Activated CD4-positive, alpha-beta memory T cell treated with anti-CD3 and anti-CD28 coated beads, Interleukin-2, amount 10 ng/mL, durations not matched to agents 7 days and 5 days (primary cell): ENCODE data around the gene MAN2A1. TPM values are rescaled to one million over a fixed set of nuclear protein-coding genes. Genes with fewer than 3 reads are reported as not detected.

ENCODE experiments used
- CTCF ChIA-PET: fragments of 350-600 bp; sonication (Branson Sonifier 250); formaldehyde crosslinking; loops from one replicate; lab custom pipeline; 2021; ENCODE audit warnings: antibody characterized with exemption, inconsistent platforms; lab: Charles Lee
- POLR2A ChIA-PET: fragments of 350-600 bp; sonication (Branson Sonifier 250); formaldehyde crosslinking; loops from one replicate; lab custom pipeline; 2021; ENCODE audit warnings: antibody characterized with exemption; lab: Charles Lee
- DNase-seq: peaks from one replicate; pipeline ENCODE4 v3.0.0-alpha.2; 2020
- H3K27ac Mint-ChIP-seq: one replicate; pipeline ENCODE4 v1.8.0; 2021; ENCODE audit warnings: mild to moderate bottlenecking, mixed read lengths
- H3K27me3 Mint-ChIP-seq: one replicate; pipeline ENCODE4 v1.8.0; 2021; ENCODE audit warnings: mixed read lengths
- H3K36me3 Mint-ChIP-seq: one replicate; pipeline ENCODE4 v1.8.0; 2021; ENCODE audit warnings: low read depth, mixed read lengths
- H3K4me1 Mint-ChIP-seq: one replicate; pipeline ENCODE4 v1.8.0; 2021; ENCODE audit warnings: mixed read lengths
- H3K4me3 Mint-ChIP-seq: one replicate; pipeline ENCODE4 v1.8.0; 2021; ENCODE audit warnings: mild to moderate bottlenecking, mixed read lengths
- H3K9me3 Mint-ChIP-seq: one replicate; pipeline ENCODE4 v1.8.0; 2021; ENCODE audit warnings: mixed read lengths
- total RNA-seq, 2 experiments: library from RNA; stranded (reverse); gene quantifications; one replicate each; pipeline ENCODE4 v1.2.3, GENCODE V29; 2021

The MAN2A1 gene
- total RNA-seq, 2 experiments from 2014 or later, result 32.6 to 33.5 TPM

GRCh38 chr5:109688970-109689739, 572 bp upstream of the MAN2A1 start:
- DNase-seq, result peak; percentile 83
- peak overlapping the region; percentile 86 for H3K4me3 Mint-ChIP-seq
- CTCF ChIA-PET, result interaction anchor here (0.9 to 1.9 kb wide), 17 partner anchors 8 to 1047 kb away, joined by 3 to 7 read pairs (median 3); partner anchors contain the start of gene PJA2
- POLR2A ChIA-PET, result interaction anchor here (0.9 to 3.3 kb wide), 12 partner anchors 9 to 1307 kb away, joined by 3 to 33 read pairs (median 7); partner anchors contain the start of genes FBXL17 and PJA2
- H3K9me3 Mint-ChIP-seq, result peaks cover 2% of the 10 kb centered on the region
- no peaks in the 10 kb centered on the region for H3K27me3 Mint-ChIP-seq
- H3K27ac Mint-ChIP-seq, result peak overlapping the region; percentile 90
- peaks cover 42% of the 10 kb centered on the region for H3K4me1 Mint-ChIP-seq
- peaks cover 8% of the 10 kb centered on the region for H3K36me3 Mint-ChIP-seq

- Mint-ChIP-seq H3K9me3 (peaks cover 2% of the 10 kb centered on the region), H3K36me3 (peaks cover 12% of the 10 kb centered on the region), H3K4me1 (peaks cover 55% of the 10 kb centered on the region), H3K27me3 (no peaks in the 10 kb centered on the region), H3K27ac (peak overlapping the region; percentile 90), H3K4me3 (peak overlapping the region; percentile 86)
- peak; percentile 52 for DNase-seq
- CTCF ChIA-PET, result interaction anchor here (0.9 to 1.9 kb wide), 5 partner anchors 9 to 364 kb away, joined by 3 to 4 read pairs (median 3); no protein-coding TSS in a partner anchor
- POLR2A ChIA-PET, result interaction anchor here (0.8 to 3.3 kb wide), 13 partner anchors 11 to 1309 kb away, joined by 3 to 33 read pairs (median 6); partner anchors contain the start of genes FBXL17 and PJA2
Measured at GRCh38 chr5:109690242-109690974, 681 bp downstream of the MAN2A1 start.

GRCh38 chr5:109690975-109691574, 1.3 kb downstream of the MAN2A1 start:
- peaks cover 2% of the 10 kb centered on the region for H3K9me3 Mint-ChIP-seq
- H3K27me3 Mint-ChIP-seq, result no peaks in the 10 kb centered on the region
- H3K36me3 Mint-ChIP-seq, result peaks cover 16% of the 10 kb centered on the region
- peak overlapping the region; percentile 87 for H3K27ac Mint-ChIP-seq
- POLR2A ChIA-PET, result interaction anchor here (0.6 to 3.3 kb wide), 9 partner anchors 11 to 1309 kb away, joined by 3 to 33 read pairs (median 6); partner anchors contain the start of genes FBXL17 and PJA2
- H3K4me1 Mint-ChIP-seq, result peaks cover 60% of the 10 kb centered on the region
- peak overlapping the region; percentile 86 for H3K4me3 Mint-ChIP-seq
- CTCF ChIA-PET, result interaction anchor here (0.6 to 1.9 kb wide), 3 partner anchors 8 to 363 kb away, joined by 3 to 4 read pairs (median 3); no protein-coding TSS in a partner anchor
- peak; percentile 58 for DNase-seq

- DNase-seq, result no peak
- ChIA-PET CTCF (interaction anchor here (1.6 kb wide), 1 partner anchor 362 kb away, joined by 3 read pairs; no protein-coding TSS in a partner anchor), POLR2A (interaction anchor here (0.9 to 2.4 kb wide), 6 partner anchors 10 to 1310 kb away, joined by 3 to 8 read pairs (median 3); partner anchors contain the start of genes FBXL17 and PJA2)
- Mint-ChIP-seq H3K27me3 (no peaks in the 10 kb centered on the region), H3K36me3 (peaks cover 22% of the 10 kb centered on the region), H3K4me1 (peaks cover 67% of the 10 kb centered on the region), H3K9me3 (peaks cover 2% of the 10 kb centered on the region), H3K4me3 (peak overlapping the region; percentile 86), H3K27ac (peak overlapping the region; percentile 12)
Measured at GRCh38 chr5:109691996-109692395, 2.3 kb downstream of the MAN2A1 start.

GRCh38 chr5:109692852-109693251, 3.1 kb downstream of the MAN2A1 start:
- no peak overlapping the region for H3K4me3 Mint-ChIP-seq
- POLR2A ChIA-PET, result interaction anchor here (1.2 to 1.3 kb wide), 2 partner anchors 164 to 1310 kb away, joined by 3 read pairs; partner anchors contain the start of gene FBXL17

GRCh38 chr5:109693535-109694400, 4.0 kb downstream of the MAN2A1 start:
- Mint-ChIP-seq H3K9me3 (no peaks in the 10 kb centered on the region), H3K36me3 (peaks cover 29% of the 10 kb centered on the region), H3K27ac (peak overlapping the region; percentile 11), H3K4me3 (no peak overlapping the region), H3K27me3 (no peaks in the 10 kb centered on the region), H3K4me1 (peaks cover 71% of the 10 kb centered on the region)
- CTCF ChIA-PET, result interaction anchor here (0.5 kb wide), 1 partner anchor 1018 kb away, joined by 4 read pairs; no protein-coding TSS in a partner anchor
- DNase-seq, result no peak
- POLR2A ChIA-PET, result no interaction called here

More at GRCh38 chr5:109692852-109693251, 3.1 kb downstream of the MAN2A1 start:
- Mint-ChIP-seq H3K27me3 (no peaks in the 10 kb centered on the region), H3K4me1 (peaks cover 74% of the 10 kb centered on the region), H3K27ac (no peak overlapping the region), H3K9me3 (no peaks in the 10 kb centered on the region), H3K36me3 (peaks cover 24% of the 10 kb centered on the region)
- CTCF ChIA-PET, result interaction anchor here (0.5 to 1.6 kb wide), 2 partner anchors 361 to 1019 kb away, joined by 3 to 4 read pairs; no protein-coding TSS in a partner anchor
- no peak for DNase-seq

GRCh38 chr5:109694451-109694891, 4.7 kb downstream of the MAN2A1 start:
- Mint-ChIP-seq H3K27ac (peak overlapping the region; percentile 71), H3K4me3 (no peak overlapping the region), H3K9me3 (no peaks in the 10 kb centered on the region)

GRCh38 chr5:109695005-109695926, 5.5 kb downstream of the MAN2A1 start:
- Mint-ChIP-seq H3K27ac (peak overlapping the region; percentile 71), H3K27me3 (no peaks in the 10 kb centered on the region), H3K9me3 (no peaks in the 10 kb centered on the region), H3K4me3 (peak overlapping the region; percentile 40), H3K4me1 (peaks cover 73% of the 10 kb centered on the region), H3K36me3 (peaks cover 42% of the 10 kb centered on the region)
- ChIA-PET CTCF (no interaction called here), POLR2A (interaction anchor here (0.8 to 1.6 kb wide), 3 partner anchors 10 to 106 kb away, joined by 3 read pairs; no protein-coding TSS in a partner anchor)
- no peak for DNase-seq

More at GRCh38 chr5:109694451-109694891, 4.7 kb downstream of the MAN2A1 start:
- DNase-seq, result no peak
- ChIA-PET CTCF (no interaction called here), POLR2A (no interaction called here)
- Mint-ChIP-seq H3K4me1 (peaks cover 72% of the 10 kb centered on the region), H3K36me3 (peaks cover 34% of the 10 kb centered on the region), H3K27me3 (no peaks in the 10 kb centered on the region)

- DNase-seq, result no peak
- Mint-ChIP-seq H3K4me3 (no peak overlapping the region), H3K36me3 (peaks cover 54% of the 10 kb centered on the region), H3K9me3 (no peaks in the 10 kb centered on the region), H3K27ac (no peak overlapping the region), H3K27me3 (no peaks in the 10 kb centered on the region), H3K4me1 (peaks cover 65% of the 10 kb centered on the region)
- CTCF ChIA-PET, result interaction anchor here (1.2 kb wide), 1 partner anchor 9 kb away, joined by 3 read pairs; no protein-coding TSS in a partner anchor
- POLR2A ChIA-PET, result no interaction called here
Measured at GRCh38 chr5:109697339-109697738, 7.6 kb downstream of the MAN2A1 start.

- H3K27ac Mint-ChIP-seq, result no peak overlapping the region
- no peak overlapping the region for H3K4me3 Mint-ChIP-seq
- POLR2A ChIA-PET, result no interaction called here
Measured at GRCh38 chr5:109700516-109701153, 10.9 kb downstream of the MAN2A1 start.

More at GRCh38 chr5:109700516-109701153, 10.9 kb downstream of the MAN2A1 start:
- Mint-ChIP-seq H3K9me3 (no peaks in the 10 kb centered on the region), H3K4me1 (peaks cover 32% of the 10 kb centered on the region), H3K27me3 (no peaks in the 10 kb centered on the region), H3K36me3 (peaks cover 47% of the 10 kb centered on the region)
- DNase-seq, result no peak
- CTCF ChIA-PET, result interaction anchor here (0.6 to 1.6 kb wide), 3 partner anchors 10 to 1831 kb away, joined by 3 to 5 read pairs (median 4); partner anchors contain the start of gene MAN2A1
